HG03558 (cell line): ENCODE data around the gene MIX23.
A peak's percentile ranks its signal among the peaks of the same experiment; 100 is the strongest.
"Not testable (repeated sequence)": the region's sequence is repeated elsewhere in the genome, so short reads cannot be mapped to it uniquely, and the experiment has no call there.

Experiments
- ATAC-seq: cut with Tn5 transposase; IDR thresholded peaks from one replicate; pipeline ENCODE4 v1.9.1; 2021; ENCODE audit warnings: moderate number of reproducible peaks; ENCODE audit not compliant: unreplicated experiment; ENCODE audit errors: extremely low read depth

Gene MIX23

GRCh38 chr3:122392868-122393844 is 10.1 kb upstream of the MIX23 start:
- ATAC-seq = no peak

GRCh38 chr3:122391681-122392446 is 8.8 kb upstream of the MIX23 start:
- no peak for ATAC-seq

- no peak for ATAC-seq
Observed at GRCh38 chr3:122390665-122391064, 7.6 kb upstream of the MIX23 start.

DNA sequence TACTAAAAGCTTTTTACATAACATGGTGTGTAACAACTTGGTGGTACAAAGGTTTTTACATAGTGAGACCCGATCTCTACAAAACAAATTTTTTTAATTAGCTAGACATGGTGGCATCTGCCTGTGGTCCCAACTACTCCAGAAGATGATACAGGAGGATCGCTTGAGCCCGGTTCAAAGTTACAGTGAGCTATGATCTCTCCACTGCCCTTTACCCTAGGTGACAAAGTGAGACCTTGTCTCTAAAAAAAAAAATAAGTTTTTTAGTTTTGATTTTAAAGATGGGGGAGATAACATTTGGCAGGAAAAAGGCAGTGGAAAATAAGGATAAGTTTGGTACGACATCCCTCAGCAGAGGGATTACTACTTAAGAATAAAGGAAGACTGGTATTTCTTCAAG is 6.9 kb upstream of the MIX23 start:
- no peak for ATAC-seq

- no peak for ATAC-seq
Observed at GRCh38 chr3:122389197-122389596, 6.2 kb upstream of the MIX23 start.

DNA sequence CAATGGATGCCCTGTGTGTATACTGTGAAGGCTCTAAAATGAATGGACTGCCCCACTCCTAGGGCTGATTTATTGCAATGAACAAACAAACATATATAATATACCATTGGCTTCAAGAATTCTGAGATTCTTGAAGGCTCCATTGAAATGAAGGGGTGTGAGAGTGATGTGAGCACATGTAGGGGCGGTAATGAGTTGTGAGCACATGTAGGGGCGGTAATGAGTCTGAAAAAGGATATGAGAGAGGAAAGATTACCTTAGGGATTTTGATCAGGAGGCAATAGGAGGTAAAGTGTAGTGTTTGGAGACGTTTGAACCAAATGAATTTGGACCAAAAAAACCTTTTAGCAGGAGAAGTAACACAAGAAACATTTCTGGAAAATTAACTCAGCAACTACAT is 4.7 kb upstream of the MIX23 start:
- no peak for ATAC-seq

DNA sequence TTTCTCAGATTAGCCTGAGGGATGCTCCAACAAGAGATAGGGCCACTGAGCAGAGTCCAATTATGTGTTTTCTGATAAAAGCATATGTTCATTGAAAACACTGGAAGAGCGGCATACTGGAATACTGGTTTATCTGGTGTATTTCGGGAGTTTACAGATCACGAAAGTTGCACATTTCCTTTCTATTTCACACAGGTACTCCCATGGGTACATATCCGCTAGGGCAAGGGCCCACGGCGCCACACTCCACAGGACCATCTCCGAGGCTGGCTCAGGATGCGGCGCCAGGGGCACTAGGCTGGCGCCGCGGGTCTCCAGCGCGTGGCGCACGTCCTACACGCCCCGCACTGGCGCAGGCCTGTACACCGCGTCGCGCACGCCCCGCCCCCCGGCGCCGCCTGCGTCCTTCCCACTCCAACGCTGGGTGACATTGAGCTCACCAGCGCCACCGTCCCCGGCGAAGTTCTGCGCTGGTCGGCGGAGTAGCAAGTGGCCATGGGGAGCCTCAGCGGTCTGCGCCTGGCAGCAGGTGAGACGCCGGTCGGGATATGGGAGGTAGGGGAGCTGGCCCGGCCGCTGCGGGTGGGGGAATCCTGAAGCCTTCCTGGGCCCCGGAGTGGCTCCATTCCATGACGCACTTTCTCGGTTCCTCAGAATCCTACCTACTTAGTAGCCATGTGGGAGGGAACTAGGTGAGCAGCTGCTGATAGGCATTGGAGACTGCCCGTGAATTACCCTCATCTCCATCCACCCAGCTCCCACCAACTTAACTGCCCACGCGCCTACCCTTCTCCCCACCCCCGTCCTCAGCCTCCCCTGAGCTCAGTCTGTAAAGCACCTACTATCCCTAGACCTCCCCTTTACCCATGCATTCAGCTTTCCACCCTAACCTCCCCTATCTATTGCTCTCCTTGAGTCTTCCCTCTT is 1.0 kb upstream of the MIX23 start, which contains the start of gene FAM162A:
Gene FAM162A, plus strand, starts transcription at position 412 of the 927 bp plus-strand sequence. Its CDS starts 84 bp downstream, at position 496.
- ATAC-seq = peak; percentile 80

- ATAC-seq = no peak
Observed at GRCh38 chr3:122377975-122378374, 5.1 kb downstream of the MIX23 start.

- no peak for ATAC-seq
Observed at GRCh38 chr3:122374034-122374433, 9.0 kb downstream of the MIX23 start.

DNA sequence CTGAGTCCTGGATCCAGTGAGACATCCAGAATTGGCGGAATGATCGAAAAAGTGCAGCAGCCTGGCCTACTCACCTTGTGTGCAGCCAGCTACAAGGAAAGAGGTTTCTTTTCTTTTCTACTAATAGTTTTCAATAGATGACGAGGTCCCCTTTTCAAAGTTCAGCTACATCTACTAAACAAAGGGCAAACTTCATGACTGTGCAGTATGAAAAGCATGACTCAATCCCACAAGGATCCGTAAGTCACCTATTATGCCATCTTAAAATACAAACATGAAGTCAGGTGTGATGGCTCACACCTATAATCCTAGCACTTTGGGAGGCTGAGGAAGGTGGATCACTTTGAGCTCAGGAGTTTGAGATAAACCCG is 16.7 kb downstream of the MIX23 start:
- ATAC-seq = no peak

DNA sequence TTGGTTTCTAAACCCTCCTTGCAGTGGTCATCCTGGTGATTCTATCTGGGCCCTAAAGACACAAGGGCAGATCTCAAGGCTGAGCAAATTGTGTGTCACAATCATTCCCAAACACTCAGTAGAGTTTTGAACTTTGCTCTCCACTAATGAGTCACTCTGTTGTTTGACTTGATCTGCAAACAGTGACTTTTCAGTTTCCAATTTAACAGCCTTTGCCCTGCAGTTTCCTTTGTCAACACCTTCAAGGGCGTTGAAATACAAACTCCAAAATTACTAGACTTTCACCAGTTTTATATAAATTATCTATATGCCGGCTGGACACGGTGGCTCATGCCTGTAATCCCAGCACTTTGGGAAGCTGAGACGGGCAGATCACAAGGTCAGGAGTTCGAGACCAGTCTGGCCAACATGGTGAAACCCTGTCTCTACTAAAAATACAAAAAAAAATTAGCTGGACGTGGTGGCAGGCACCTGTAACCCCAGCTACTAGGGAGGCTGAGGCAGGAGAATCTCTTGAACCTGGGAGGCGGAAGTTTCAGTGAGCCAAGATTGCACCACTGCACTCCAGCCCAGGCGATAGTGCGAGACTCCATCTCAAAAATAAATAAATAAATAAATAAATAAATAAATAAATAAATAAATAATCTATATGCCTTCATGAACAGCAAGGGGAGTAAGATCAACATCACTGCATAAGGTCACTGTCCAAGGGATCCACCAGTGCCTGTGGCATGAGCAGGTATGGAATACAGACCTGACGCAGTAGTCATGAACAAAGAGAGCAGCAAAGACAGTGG is 17.3 kb downstream of the MIX23 start:
- not testable (repeated sequence) for ATAC-seq

DNA sequence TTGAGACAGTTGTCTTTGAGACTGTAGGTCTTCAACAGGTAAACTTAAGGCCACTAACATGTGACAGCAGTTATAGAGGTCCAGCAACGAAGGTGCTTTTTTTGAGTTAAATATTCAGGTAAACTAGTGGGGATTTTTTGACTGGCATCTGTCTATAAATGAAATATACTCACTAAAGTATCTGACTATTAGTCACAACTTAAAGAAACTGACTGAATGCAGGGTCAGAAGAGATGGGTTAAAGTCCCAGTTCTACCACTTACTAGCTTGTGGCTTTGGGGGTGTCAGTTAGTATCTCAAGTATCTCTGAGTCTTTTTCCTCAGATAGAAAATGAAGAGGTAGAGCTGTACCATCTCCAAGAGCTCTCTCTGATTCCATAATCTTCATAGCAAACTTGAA is 18.0 kb downstream of the MIX23 start:
- no peak for ATAC-seq

GRCh38 chr3:122364490-122364889 is 18.5 kb downstream of the MIX23 start:
- ATAC-seq = no peak

GRCh38 chr3:122362026-122362425 is 21.0 kb downstream of the MIX23 start:
- no peak for ATAC-seq

DNA sequence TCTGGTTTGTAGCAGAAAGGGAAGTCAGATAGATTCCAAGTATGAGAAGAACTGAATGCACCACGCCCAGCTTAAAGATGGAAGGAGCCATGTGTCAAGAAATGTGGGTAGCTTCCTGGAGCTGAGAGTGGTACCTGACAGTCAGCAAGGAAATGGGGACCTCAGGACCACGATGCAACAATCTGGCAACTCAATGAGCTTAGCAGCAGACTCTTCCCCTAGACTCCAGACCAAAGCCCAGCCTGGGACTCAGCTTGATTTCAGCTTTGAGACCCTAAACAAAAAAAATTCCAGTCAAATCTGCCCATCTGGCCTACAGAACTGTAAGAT is 24.4 kb downstream of the MIX23 start:
- no peak for ATAC-seq

DNA sequence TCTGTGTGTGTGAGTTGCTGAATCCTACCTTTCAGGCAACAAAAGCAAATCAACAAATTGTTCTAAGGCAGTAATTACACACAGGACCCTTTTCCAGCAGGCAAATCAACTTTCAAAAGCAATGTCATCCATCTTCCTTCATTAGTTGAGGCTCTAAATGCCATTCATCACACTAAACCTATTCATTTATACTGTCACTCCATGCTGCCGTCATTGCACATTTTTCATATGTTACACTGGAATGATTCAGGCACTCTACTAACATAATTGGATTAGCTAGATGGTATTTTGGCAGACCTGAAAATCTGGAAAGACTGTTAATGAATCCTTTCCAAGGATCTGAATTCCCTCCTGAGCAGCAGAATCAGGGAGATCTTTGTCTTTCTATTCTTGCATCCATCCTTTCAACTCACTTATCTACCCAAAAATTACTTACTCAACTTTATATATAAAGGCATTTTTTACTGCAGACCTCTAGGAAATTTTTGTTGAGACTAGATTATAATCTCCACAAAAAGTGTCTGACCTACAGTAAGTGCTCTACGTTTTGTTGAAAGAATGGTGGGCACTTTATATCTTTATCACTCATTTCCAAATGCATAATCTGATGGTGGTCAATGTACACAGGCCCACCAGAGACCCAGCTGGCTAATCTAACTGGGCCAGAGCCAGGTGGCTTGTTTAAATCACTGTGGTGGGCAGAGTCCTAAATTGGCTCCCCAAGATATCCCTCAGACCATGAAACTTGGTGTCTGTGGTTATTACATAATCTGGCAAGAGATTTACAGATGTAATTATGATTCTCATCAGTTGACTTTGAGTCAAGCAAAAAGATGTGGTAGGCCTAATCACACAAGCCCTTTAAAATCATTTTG is 25.0 kb downstream of the MIX23 start:
- ATAC-seq = no peak

DNA sequence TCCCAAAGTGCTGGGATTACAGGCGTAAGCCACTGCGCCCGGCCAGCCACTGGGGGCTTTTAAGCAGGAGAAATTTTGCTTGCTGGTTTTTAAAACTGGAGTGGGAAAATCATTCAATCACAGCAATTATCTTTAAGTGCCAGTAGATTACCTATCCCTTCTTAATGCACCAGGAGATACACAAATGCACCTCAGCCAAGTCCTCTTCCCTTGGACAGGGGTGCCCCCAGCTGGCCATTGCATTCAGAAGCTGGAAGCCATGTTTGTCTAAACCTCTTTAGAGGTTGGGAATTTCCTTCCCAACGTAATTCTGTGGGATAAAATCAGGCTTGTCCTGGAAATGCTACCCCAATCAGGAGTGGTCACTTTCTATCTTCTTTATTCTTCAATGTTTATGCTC is 26.6 kb downstream of the MIX23 start:
- no peak for ATAC-seq

- ATAC-seq = no peak
Observed at GRCh38 chr3:122355612-122356011, 27.4 kb downstream of the MIX23 start.
